Activated CD4-positive, alpha-beta T cell treated with anti-CD3 and anti-CD28 coated beads, Interleukin-10, Interleukin-2, amounts not matched to agents 100 ng/mL and 50 ng/mL, durations not matched to agents 16 hours and 8 hours (primary cell): ENCODE results near the gene CFAP77.

Source experiments
- DNase-seq: peaks from one replicate; pipeline ENCODE4 v3.0.0-alpha.2; 2020

CFAP77 gene

GRCh38 chr9:132584601-132585560 is 174.9 kb downstream of the CFAP77 start:
- no peak for DNase-seq

GRCh38 chr9:132585954-132586829 is 176.2 kb downstream of the CFAP77 start:
- no peak for DNase-seq

GRCh38 chr9:132586830-132587591 is 177.0 kb downstream of the CFAP77 start:
- DNase-seq, result no peak

GRCh38 chr9:132587592-132587955 is 177.6 kb downstream of the CFAP77 start:
- no peak for DNase-seq

- DNase-seq, result no peak
These were observed 178.1 kb downstream of the CFAP77 start for GRCh38 chr9:132588098-132588497.

GRCh38 chr9:132588501-132589147 is 178.6 kb downstream of the CFAP77 start:
- no peak for DNase-seq

DNA sequence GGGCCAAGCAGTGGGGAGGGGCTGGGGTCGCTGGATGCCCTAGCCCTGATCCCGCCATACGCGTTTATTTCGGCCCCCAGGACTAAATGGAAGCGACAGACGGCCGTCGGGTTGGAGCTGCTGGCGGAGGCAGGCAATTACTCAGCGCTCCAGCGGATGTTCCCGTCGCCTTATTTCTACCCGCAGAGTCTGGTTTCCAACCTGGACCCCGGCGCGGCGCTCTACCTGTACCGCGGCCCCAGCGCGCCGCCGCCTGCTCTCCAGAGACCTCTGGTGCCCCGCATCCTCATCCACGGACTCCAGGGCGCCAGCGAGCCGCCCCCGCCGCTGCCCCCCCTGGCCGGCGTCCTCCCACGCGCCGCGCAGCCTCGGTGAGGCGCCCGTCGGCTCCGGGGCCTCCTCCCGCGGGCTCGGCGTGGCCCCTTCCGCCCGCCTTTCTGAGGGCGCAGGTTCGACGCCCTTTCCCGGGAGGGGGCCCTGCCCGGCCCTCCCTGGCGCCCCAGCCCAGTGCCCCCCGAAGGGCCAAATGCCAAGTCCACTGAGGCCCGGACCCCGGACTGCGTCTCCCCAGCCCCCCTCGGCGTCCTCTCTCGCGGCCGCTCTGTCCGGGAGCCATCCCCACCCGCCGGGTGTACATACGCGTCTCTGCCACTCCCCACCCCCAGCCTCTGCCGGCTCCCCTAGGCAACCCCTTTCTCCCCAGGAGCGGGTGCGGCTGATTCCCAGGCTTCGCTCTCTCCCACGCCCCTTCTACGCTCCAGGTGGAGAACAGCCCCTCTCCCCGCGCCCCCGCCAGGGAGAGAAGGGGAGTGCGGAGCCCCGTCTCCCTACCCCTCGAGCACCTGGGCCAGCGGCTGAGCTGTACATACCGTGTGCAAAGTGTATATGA is 179.4 kb downstream of the CFAP77 start:
- no peak for DNase-seq

GRCh38 chr9:132590037-132590317 is 180.0 kb downstream of the CFAP77 start:
- DNase-seq, result no peak

DNA sequence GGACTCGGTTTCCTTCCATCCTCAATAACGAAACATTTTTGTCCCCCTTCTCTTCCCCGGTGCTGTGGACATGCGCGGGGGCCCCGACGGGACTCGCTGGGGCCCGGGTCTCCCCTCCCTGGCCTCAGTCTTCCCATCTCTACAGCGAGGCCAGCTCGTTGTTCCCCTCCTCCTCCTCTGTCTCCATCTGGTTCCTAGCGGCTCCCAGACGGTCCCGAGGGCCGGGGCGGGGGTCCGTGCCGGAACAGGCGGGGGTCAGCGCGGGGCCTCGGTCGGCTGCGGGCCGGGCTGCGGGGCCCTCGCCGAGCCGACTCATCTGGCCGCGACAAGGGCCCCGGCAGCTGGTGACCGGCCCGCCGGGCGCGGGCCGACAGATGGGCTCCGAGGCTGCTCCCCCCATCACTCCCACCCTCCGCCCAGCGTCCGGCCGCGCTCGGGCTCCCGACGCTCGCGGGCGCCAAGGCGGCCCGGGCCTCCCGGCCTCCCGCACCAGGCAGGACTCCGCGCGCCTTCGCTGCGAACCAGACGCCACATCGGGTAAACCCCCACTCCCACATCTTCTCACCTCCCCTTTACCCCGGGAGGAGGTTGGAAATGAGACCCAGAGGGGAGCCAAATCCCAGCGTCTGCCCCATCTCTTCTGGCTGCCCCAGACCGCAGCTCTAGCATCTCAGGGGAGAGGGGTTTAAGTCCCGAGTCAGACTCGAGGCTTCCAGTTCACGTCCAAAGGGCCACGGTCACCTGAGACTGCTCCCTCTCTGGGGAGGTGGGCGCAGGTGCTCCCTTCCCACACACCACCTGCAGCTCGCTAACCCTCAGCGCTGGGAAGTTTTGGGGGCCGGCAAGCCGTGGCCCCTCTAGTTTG is 180.5 kb downstream of the CFAP77 start:
- DNase-seq, result no peak

GRCh38 chr9:132591244-132591643 is 181.2 kb downstream of the CFAP77 start:
- no peak for DNase-seq

DNA sequence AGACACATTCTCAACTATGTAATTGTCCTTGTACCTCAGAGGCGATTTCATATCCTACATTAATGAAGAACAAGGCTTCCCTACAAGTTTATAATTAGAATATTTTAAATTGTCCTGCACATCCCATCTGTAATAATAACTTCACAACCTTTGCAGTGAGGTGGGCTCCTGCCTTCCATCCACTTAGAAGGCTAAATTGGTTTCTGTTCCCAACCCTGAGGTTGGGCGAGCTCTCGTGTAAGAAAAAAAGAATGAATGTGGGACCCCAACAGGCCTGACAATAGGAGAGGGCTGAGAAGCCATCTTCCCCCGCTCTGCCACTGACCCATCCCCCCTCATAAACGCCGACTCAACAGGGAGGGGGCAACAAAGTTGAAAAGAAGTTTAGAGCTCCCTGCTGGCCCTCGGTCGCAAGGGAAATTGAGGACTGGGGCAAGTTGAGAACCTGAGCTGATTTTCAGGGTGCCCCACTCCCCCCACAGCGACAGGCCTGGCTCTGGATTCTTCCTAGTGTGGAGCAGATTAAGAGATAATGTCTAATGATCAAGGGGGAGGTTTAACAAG is 181.8 kb downstream of the CFAP77 start:
- no peak for DNase-seq

DNA sequence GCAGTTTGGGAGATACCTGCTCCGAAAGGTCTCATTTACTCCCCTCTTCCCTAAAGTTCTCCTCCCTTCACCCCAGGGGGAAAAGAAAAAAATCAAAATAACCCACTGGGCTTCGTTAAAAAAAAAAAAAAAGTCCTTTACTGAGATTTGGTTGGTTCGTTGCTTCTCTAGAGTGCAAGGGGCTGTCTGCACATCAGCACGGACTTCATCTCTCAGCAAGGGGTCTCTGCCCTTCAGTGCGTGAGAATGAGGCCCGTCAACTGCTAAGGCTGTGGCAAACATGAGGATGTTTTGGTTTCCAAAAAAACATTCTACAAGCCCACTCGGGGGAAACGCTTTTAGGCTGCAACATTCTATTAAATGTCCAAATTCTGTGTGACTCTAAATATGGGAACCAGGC is 182.4 kb downstream of the CFAP77 start:
- no peak for DNase-seq

DNA sequence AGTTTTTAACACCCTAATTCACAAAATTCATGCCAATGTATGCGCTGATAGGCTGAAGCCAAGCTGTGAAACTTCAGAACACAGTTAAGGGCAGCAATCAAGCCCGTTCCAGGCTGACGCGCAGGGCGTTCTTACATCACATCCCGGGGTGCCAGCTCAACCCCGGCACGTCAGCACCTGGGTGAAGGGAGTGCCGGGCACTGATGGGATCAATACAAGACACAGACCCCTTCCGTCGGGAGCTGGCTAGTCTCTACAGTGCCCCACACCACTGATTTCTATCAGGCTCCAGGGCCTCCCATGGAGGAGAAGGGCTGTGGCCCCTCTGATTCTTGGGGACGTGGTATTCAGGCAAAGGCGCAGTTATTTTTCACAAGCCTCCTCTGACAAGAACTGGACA is 184.4 kb downstream of the CFAP77 start:
- DNase-seq, result no peak

GRCh38 chr9:132595319-132595718 is 185.3 kb downstream of the CFAP77 start:
- no peak for DNase-seq

DNA sequence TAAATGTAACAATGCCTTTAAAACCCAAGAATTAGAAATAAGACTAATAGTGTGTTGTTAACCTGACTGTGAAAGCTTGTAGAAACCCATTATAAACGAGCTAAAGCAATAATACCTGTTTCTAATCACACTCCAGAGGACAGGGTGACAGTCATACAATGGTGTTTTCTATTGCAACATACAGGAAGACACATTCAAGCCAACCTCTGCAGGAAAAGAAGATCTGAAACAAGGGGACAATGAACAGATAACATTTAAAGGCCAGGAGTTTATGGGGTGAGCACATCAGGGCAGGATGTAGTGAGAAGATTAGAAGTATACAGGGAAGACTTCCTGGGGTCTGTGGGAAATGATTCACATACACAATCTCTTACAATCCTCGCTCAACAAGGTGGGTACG is 186.2 kb downstream of the CFAP77 start:
- no peak for DNase-seq

GRCh38 chr9:132597073-132597775 is 187.2 kb downstream of the CFAP77 start:
- no peak for DNase-seq

GRCh38 chr9:132600326-132600984 is 190.4 kb downstream of the CFAP77 start:
- no peak for DNase-seq

GRCh38 chr9:132602207-132602606 is 192.2 kb downstream of the CFAP77 start:
- no peak for DNase-seq

DNA sequence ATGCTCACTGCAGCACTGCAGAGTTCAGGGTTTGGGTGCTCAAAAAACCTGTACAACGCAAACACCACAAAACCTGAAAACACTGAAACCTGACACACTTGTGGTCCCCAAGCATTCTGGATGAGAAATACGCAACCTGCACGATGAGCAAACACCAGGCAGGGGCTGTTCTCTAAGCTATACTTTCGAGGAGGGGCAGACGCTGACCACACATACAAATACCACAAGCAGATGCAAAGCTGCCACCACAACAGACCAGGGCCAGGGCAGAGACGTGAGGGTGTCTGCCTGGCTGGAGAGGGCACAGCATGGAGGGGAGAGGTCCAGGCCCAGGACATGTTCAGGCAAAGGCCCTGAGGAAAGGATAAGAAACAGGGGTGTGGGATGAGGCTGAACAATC is 195.4 kb downstream of the CFAP77 start:
- DNase-seq, result no peak
